DND-41 (cell line): Measurements from ENCODE around the gene SH3TC1.

Experiments used
- ATAC-seq: fragments of 200-7000 bp; cut with Tn5 transposase; 3 replicates; pipeline ENCODE4 v1.9.1; 2021; ENCODE audit warnings: low read depth; ENCODE audit not compliant: insufficient read depth
- DNase-seq: peaks from one replicate; pipeline ENCODE4 v3.0.0-alpha.2; 2020
- H2AFZ ChIP-seq: 2 replicates; pipeline ENCODE4 v1.6.0; 2012; ENCODE audit warnings: low read depth, low read length
- H3K27ac ChIP-seq: 2 replicates; pipeline ENCODE4 v1.5.1; 2012; ENCODE audit warnings: low read length, inconsistent platforms
- H3K27me3 ChIP-seq: fragments of 200-600 bp; sonication (generic); 2 replicates; pipeline ENCODE4 v1.6.0; 2012; ENCODE audit warnings: low read length, mild to moderate bottlenecking, inconsistent platforms; ENCODE audit not compliant: insufficient read depth, poor library complexity
- H3K36me3 ChIP-seq: 2 replicates; pipeline ENCODE4 v1.5.1; 2012; ENCODE audit warnings: low read length, inconsistent platforms; ENCODE audit not compliant: insufficient read depth
- H3K4me1 ChIP-seq: 2 replicates; pipeline ENCODE4 v1.5.1; 2012; ENCODE audit warnings: mild to moderate bottlenecking, low read length; ENCODE audit not compliant: insufficient read depth
- H3K4me2 ChIP-seq: 2 replicates; pipeline ENCODE4 v1.6.0; 2012; ENCODE audit warnings: mild to moderate bottlenecking, moderate library complexity, low read length, inconsistent platforms; ENCODE audit not compliant: insufficient read depth
- H3K4me3 ChIP-seq, 2 experiments: fragments of 200-600 bp in 1 of 2; shearing (Covaris generic) in 1 of 2; 2 replicates each; pipeline ENCODE4 v1.5.1; 2012 to 2016; ENCODE audit warnings: inconsistent platforms in 2 of 2, low read length in 2 of 2, mild to moderate bottlenecking in 2 of 2, low read depth in 1 of 2, moderate library complexity in 1 of 2
- H3K79me2 ChIP-seq: 2 replicates; pipeline ENCODE4 v1.6.0; 2012; ENCODE audit warnings: low read length, inconsistent platforms; ENCODE audit not compliant: insufficient read depth
- H3K9ac ChIP-seq: 2 replicates; pipeline ENCODE4 v1.6.0; 2012; ENCODE audit warnings: low read depth, mild to moderate bottlenecking, inconsistent platforms, low read length, moderate library complexity
- H3K9me3 ChIP-seq: 2 replicates; pipeline ENCODE4 v1.5.1; 2012; ENCODE audit warnings: low read length, moderate library complexity, mild to moderate bottlenecking, inconsistent platforms; ENCODE audit not compliant: insufficient read depth, severe bottlenecking
- H4K20me1 ChIP-seq: 2 replicates; pipeline ENCODE4 v1.6.0; 2012; ENCODE audit warnings: low read length; ENCODE audit not compliant: insufficient read depth
- EZH2 ChIP-seq: IDR thresholded peaks from 3 replicates; pipeline ENCODE4 v1.6.1; 2012; ENCODE audit warnings: borderline replicate concordance, low read depth, mild to moderate bottlenecking, moderate library complexity, low read length, inconsistent platforms; ENCODE audit not compliant: severe bottlenecking
- TF ChIP-seq, protein P1 (sequence below): IDR thresholded peaks from 2 replicates; pipeline ENCODE4 v1.5.1; 2012; ENCODE audit warnings: borderline replicate concordance, low read length, moderate library complexity, mild to moderate bottlenecking; ENCODE audit not compliant: poor library complexity, severe bottlenecking; ENCODE audit errors: extremely low read depth

The SH3TC1 gene

DNA sequence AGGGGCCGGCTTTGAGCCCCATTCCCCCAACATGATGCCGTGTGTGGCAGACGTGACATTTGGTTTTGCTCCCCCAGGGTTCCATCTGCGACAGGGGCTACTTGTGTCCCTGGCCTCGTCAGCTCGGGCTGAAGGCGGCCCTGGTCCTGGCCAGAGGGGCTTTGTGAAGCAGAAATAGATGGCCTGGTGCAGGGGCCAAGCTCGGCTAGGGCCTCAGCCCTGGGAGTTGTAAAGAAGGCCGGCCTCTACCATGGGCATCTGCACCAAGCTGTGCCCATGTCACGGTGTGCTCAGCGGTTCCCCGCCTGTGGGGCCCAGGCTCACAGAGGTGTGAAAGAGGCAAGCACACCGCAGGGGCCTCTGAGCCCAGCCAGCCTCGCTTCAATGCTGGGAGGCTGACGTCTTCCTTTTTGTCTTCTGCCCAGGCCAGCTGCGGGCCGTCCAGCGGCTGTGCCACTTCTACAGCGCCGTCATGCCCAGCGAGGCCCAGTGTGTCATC is 32.5 kb downstream of the SH3TC1 start:
- Histone ChIP-seq H2AFZ (no peak overlapping the region), H3K9ac (no peak overlapping the region), H3K9me3 (no peaks in the 10 kb centered on the region), H4K20me1 (peaks cover 8% of the 10 kb centered on the region; the same call in 1 of the 2 replicates), H3K36me3 (peaks cover 30% of the 10 kb centered on the region), H3K27ac (no peak overlapping the region), H3K79me2 (no peaks in the 10 kb centered on the region), H3K27me3 (no peaks in the 10 kb centered on the region), H3K4me2 (no peak overlapping the region), H3K4me1 (peaks cover 41% of the 10 kb centered on the region), H3K4me3 (no peak overlapping the region)
- no peak for ATAC-seq
- no peak for DNase-seq
- TF ChIP-seq, protein P1, sequence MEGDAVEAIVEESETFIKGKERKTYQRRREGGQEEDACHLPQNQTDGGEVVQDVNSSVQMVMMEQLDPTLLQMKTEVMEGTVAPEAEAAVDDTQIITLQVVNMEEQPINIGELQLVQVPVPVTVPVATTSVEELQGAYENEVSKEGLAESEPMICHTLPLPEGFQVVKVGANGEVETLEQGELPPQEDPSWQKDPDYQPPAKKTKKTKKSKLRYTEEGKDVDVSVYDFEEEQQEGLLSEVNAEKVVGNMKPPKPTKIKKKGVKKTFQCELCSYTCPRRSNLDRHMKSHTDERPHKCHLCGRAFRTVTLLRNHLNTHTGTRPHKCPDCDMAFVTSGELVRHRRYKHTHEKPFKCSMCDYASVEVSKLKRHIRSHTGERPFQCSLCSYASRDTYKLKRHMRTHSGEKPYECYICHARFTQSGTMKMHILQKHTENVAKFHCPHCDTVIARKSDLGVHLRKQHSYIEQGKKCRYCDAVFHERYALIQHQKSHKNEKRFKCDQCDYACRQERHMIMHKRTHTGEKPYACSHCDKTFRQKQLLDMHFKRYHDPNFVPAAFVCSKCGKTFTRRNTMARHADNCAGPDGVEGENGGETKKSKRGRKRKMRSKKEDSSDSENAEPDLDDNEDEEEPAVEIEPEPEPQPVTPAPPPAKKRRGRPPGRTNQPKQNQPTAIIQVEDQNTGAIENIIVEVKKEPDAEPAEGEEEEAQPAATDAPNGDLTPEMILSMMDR = no peak
- TF ChIP-seq EZH2 = no peak

DNA sequence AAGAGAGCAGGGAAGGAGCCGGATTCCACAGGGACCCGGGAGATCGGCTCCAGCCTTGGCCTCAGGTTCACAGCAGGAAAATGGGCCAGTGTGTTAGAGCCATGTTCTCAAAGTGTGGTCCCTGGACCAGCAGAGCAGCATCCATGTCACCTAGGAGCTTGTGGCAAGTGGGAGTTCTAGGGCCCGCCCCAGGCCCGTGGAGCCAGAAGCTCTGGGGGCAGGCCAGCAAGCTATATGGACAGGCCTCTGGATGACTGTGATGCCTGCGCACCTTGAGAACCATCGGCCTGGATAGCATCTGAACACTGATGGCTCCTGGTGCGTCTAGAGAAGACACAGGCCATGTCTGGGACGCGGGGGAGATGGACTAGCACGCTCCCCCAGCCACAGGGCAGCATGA is 33.7 kb downstream of the SH3TC1 start:
- no peak for TF ChIP-seq EZH2
- TF ChIP-seq, protein P1 = no peak
- H3K4me1 ChIP-seq = peaks cover 32% of the 10 kb centered on the region
- H3K36me3 ChIP-seq = peaks cover 27% of the 10 kb centered on the region
- no peaks in the 10 kb centered on the region for H3K27me3 ChIP-seq
- no peak for DNase-seq
- no peak overlapping the region for H3K4me3 ChIP-seq
- H3K9me3 ChIP-seq = no peaks in the 10 kb centered on the region
- H3K4me2 ChIP-seq = no peak overlapping the region
- no peak overlapping the region for H2AFZ ChIP-seq
- no peak overlapping the region for H3K9ac ChIP-seq
- no peak overlapping the region for H3K27ac ChIP-seq
- H4K20me1 ChIP-seq = peaks cover 8% of the 10 kb centered on the region; the same call in 1 of the 2 replicates
- no peaks in the 10 kb centered on the region for H3K79me2 ChIP-seq
- no peak for ATAC-seq

DNA sequence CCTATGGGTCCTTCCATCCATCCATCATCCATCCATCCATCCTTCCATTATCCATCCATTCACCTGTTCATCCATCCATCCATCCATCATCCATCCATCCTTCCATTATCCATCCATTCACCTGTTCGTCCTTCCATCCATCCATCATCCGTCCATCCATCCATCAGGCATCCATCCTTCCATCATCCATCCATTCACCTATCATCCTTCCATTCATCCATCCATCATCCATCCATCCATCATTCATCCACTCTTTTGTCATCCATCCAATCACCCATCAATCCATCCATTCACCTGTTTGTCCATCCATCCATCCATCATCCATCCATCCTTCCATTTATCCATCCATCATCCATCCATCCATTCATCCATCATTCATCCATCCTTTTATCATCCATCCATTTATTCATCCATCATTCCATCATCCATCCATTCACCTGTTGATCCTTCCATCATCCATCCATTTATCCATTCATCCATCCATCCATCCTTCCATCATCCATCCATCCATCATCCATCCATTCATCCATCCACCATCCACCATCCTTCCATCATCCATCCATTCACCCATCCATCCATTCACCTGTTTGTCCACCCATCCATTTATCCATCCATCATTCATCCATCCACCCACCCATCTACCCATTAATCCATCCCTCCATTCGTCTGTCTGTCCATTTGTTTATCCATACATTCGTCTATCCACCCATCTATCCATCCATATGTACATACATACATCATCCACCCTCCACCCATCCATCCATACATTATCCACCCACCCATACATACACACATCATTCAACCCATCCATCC is 34.8 kb downstream of the SH3TC1 start:
- Histone ChIP-seq H3K4me1 (peaks cover 20% of the 10 kb centered on the region), H3K4me3 (no peak overlapping the region), H3K9me3 (no peaks in the 10 kb centered on the region), H3K9ac (no peak overlapping the region), H3K4me2 (no peak overlapping the region), H3K79me2 (no peaks in the 10 kb centered on the region), H2AFZ (no peak overlapping the region), H4K20me1 (peaks cover 8% of the 10 kb centered on the region; the same call in 1 of the 2 replicates), H3K27ac (no peak overlapping the region), H3K27me3 (no peaks in the 10 kb centered on the region), H3K36me3 (peaks cover 30% of the 10 kb centered on the region)
- DNase-seq = no peak
- no peak for ATAC-seq
- TF ChIP-seq, protein P1 = no peak
- no peak for TF ChIP-seq EZH2
